ENCODE data around the gene TLR8.
"Not testable (repeated sequence)": the region's sequence is repeated elsewhere in the genome, so short reads cannot be mapped to it uniquely, and the experiment has no call there.

Gene TLR8

DNA sequence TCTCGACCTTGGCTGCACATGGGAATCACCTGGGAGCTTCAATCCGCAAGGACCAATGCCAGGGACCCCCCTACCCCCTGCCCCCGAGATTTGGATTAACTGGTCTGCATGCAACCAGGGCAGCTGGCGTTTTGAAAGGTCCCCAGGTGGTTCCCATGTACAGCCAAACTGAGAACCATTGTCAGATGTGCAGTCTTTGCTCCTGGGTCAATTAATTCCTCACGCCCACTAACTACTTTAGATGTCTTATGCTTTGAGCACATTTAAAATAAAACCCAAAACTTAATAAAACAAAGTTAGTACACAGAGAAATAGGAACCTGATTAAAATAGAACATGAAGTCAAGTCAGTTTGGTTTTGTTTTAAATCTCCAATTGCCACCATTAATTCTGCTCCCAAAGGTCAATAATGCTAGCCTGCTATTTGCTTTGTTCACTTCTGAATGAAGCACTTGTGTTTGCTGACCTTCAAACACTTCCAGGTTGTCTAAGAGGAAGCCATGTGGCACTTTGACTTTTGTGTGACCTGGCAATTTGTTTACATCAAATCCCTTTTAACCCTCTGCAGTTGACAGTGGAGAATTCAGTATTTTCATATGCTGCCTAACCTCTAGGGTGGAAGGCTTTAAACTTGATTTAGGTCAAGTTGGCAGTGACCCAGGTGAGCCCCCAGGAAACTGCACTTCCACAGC, 41.3 kb downstream of the TLR8 start:
- no peak for DNase-seq

DNA sequence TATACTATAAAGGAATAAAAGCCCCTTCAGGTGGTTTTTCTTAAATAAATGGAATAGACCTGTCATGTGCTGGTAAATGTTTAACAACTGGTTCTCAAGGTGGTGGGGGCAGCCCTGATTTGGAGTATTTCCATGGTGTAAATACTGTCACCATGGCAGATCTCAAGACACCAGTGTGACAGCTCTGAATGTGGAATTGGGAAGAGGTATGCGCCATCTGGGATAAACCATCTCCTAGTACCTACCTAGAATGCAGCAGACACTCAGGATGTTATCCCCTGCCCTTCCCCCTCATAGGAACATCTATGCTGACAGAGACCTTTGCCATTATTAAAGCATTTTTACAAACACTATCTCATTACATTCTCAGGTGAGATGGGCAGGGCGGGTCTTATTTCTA, 42.1 kb downstream of the TLR8 start:
- DNase-seq, result no peak

DNA sequence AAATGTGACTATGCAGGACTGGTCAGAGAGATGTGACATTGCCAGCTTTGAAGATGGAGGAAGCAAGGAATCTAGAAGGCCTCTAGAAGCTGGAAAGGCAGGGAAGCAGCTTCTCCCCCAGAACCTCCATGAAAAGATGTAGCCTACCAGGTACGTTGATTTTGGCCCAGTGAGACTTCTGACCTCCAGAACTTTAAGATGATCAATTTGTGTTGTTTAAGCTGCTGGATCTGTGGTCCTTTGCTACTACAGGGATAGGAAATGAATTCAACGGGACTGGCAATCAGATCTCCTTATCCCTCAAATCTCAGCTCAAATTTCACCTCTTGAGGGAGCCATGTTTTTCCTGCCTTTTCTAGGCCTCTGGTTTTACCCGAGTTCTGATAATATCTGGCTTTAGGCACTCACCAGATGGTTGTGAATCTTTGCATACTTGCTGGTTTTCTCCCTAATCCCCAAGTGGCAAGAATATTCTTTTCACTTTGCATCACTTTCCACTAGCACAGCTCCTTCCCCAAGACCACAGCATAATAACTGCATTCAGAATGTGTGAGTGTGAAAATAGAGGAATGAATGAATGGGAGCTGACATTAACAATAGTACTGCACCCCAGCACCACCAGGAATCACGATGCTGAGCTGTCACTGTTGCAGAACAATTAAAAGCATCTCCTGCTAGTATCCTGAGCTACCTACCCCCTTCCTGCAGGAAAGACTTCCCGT, 42.9 kb downstream of the TLR8 start:
- no peak for DNase-seq

DNA sequence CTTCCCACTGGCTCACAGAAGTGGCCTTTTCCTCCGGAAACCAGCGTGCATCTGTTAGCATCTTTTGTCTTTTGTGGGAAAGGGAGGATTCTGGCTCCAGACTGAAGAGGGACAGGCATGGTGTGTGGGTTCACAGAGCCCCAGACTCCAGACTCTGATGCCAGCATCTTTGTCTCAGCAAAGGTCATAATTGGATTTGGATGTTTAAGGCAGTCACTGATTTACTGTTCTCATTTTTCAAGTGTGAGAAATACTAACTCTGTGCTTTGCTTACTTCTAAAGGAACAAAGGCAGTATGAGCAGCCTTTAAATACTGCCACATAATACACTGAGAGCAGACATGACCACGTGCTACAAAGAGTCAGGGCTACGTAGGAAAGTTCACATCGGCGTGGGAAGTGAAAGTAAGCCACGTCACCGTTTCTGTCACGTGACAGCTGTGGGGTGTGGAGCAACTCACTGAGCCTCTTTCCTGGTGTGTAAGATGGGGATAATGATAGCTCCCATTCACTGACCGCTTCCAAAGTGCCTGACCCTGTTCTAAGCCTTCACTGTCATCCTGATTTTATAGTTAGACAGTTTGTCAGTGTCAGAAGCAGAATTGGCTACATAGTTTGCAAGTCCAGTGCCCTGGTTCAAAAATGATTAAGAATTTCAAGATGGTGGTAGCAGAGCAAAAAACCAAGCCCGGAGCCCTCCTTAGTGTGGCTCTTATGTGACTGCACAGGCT, 43.7 kb downstream of the TLR8 start:
- no peak for DNase-seq

DNA sequence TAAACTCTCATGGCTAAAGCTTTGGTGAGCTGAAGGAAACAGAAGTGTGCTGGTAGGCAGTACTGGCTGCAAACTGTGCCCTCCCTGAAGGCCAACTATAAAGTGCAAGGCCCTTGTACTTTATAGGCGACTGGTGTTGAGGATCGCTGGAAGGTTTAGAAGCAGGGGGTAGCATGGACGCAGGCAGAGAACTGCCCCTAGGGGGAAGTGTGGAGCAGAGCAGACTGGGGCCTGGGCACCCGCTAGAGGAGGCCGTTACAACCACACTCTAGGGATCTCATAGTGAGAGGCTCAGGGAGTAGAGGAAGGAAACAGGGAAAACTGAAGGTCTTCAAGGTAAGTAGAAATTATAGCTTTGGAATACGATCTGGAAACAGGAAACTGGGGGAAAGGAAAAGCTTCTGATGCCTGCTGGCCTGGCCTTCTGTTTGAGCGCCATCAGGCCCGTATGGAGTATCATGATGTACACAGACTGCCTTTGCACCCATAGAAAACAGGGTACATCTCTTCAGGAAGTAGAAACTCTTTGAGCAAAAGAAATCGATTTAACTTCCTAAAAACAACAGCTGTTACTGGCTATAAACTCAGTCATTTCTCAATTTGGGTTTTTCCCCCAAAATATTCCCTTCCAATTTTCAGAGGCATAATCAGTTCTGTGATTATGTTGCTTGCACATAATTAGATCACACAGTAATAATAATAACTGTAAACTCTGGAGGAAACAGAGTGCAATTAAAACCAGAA, 44.6 kb downstream of the TLR8 start:
- no peak for DNase-seq

DNA sequence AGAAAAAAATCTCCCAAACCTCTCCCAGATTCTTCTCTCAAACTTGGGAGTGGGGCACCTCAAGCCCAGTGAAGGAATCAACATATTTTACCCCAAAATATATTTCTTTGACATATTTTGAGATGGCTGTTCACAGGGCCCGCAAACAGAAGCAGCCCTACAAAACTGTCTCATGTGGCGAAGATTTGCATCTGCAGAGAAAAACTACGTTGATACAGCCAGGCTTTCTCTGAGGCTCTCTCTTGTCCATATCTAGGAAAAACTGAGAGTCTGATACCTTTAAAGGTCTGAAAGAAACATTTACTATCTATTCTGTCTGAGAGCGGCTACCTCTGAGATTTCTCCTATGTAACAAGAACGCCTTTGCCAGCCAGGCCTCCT, 45.2 kb downstream of the TLR8 start:
- no peak for DNase-seq

DNA sequence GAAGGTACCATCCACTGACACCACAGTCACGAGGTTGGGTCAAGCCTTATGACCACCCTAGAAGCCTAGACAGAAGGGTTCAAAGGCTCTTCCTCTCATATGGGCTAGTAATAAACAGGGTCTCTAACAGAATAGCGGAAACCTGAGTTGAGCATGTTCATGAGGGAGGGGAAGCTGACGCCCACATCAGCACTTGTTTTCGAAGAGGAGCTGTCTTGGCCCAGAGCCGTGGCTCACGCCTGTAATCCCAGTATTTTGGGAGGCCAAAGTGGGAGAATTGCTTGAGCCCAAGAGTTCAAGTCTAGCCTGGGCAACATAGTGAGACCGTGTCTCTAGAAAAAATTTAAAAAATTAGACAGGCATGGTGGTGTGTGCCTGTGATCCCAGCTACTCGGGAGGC, 47.0 kb downstream of the TLR8 start:
- DNase-seq, result no peak

DNA sequence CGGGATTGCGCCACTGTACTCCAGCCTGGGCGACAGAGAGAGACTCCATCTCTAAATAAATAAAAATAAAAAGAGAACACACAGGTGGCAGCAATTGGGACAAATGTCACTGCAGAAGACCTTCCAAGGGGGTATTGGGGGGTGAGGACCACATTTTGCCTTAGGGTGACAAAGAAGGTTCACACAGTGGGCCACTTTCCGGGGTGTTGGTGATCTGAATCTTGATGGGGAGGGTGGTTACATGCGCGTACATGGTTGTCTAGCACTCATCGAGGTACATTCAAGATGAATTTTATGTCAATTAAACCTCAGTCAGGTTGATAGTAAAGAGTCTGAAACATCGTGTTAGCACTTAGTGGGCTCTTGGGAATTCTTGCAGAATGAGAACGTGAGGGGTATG, 48.0 kb downstream of the TLR8 start:
- no peak for DNase-seq

DNA sequence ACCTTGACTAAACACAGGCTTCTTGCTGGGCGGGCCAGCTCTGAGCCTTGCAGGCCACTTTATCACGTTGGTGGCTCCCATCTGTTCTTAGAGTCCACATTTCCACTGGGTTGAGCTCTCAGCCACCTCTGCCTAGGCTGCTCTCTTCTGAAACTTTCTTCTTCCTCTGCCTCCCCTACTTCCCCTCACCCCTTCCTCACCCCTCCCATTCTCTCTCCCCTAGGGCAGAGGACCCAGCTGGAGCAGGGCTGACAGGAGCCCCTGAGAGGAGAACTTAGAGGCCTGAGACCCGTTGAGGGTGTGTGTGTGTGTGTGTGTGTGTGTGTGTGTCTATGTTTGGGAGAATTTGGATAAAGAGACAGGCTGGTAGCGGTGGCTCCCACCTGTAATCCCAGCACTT, 48.6 kb downstream of the TLR8 start:
- DNase-seq, result no peak

DNA sequence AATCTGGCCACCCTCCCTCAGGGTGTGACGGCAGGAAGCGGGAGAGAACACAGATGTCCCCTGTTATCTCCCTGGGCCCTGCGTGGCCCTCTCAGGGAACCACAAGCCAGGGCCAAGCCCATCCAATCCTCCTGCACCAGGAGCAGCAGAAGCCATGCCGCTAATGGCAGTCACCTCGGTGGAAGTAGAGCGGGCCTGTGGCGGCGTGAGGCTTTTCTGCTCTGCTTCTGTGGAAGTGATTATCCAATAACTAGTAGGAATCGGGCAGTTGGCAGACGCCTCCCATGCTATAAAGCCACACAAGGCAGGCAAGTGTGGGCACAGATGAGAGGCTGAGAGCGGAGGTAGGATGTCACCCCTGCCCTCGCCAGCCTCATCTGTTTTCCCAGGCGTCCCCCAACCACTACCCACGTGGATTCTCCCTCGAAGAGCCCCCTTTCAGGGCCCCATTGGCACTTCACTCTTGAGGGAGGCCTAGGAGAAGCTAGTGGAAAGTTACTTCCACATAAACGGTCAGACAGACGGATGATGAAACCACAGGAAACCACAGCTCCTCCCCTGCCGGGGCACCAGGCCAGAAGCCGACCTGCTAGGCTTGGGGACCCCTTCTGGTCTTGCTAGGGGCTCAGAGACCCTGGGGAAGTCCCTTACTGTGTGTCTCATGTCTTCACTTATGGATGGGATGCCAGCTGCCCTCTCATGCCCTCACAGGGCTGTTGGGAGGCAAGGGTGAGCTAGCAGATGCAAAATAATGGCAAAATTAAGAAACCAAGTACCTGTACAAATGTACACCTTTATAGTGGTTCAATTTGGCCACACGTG, 49.7 kb downstream of the TLR8 start:
- DNase-seq, result no peak

DNA sequence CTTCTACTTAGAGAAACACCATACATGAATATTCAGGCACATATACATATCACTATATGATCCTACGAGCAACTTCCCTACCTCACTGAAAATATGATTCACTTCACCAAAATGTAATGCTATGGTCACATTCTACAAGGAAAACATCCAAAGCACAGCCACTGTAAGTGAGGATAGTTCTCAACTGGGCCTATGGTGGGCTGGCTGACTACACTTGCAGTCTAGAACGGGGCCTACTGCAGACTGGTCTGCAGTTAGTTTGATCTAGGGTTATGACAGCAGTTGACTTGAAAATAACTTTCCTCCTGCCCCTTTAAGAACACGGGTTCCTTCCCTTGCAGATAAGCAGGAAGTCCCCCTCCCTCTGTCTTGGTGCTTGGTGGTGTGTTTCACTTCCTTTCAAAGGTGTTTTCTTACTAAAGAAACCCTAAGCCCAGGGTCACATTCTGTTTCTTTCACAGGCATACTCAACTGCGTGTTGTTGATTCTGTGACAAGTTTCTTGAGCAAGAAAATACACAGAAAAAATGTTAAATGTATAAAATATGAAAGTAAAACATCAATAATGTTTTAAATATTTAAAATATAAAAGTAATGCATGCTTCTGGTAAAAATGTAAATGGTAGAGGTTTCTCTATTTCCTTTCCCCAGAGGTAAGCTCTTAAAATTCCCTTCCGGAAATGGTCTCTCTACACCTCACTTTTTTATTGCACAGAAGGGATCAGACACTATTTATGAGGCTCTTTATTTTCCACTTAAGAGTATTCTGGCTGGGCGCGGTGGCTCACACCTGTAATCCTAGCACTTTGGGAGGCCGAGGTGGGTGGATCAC, 50.5 kb downstream of the TLR8 start:
- no peak for DNase-seq

DNA sequence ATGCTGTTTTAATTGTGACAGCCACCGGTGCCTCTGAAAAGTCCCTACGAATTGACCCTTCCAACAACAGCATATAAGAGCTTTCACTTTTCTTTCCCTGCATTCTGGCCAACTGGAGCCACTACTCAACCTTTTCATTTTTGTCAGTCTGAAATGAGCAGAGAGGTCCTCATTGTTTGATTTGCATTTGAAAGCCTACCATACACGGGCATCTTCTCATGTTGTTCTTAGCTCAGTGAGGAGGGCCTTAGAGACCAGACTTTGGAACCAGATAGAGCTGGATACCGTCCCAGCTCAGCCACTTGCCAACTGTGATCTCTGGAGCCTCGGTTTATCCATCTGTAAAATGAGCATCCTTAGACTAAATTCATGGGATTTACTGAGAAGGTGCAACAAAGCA, 51.6 kb downstream of the TLR8 start:
- no peak for DNase-seq

DNA sequence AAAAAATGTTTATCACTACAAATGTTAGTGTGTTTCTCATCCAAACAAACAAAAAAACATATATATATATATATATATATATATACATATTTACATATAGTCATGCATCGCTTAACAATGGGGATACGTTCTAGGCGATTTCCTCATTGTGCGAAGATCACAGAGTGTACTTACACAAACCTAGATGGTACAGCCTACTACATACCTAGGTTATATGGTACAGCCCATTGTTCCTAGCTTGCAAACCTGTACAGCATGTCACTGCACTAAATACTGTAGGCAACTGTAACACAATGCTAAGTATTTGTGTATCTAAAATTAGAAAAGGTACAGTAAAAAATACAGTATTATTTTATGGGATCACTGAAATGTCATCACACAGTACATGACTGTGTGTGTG, 52.0 kb downstream of the TLR8 start:
- DNase-seq, result no peak

DNA sequence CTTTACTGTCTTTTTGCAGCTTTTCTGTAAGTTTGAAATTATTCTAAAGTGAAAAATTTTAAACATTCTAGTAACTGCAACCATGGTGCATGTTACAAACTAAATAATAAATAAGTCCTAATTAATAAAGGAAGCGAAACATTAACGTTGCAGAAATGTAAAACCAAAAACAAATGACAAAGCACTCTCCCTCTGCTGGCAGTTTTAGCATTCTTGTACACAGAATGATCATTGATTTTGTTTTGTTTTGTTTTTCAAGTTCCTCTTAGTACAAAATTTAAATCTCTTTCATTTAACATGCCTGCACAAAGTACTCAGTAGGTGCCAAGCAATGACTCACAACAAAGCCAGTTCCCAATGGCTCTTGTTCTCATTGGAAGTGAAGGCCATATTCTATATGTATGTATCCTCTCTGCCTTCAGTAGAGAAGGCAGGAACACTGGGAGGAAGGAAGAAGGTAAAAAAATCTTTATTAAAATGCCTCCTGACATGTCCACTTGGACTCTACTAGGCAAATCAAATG, 54.8 kb downstream of the TLR8 start:
- no peak for DNase-seq

DNA sequence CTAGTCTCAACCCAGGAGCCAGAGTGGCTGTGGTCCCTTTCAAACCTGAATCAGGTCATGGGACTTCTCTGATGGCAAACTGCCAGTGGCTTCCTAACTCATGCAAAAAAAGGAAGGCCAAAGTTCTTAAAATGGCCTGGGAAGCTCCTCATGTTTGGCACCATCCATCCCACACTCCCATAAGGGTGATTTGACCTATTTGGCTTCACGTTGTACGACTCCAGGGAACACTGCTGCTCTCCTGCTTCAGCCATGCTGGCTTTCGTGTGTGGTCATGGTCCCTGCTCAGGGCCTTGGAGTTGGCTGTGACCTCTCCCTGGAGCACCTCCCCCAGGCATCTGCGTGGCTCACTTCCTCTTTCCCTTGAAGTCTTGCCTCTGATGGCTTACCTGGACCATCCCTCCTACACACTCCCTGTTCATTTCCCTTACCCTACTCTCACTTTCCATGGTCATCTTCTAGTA, 55.7 kb downstream of the TLR8 start:
- no peak for DNase-seq

DNA sequence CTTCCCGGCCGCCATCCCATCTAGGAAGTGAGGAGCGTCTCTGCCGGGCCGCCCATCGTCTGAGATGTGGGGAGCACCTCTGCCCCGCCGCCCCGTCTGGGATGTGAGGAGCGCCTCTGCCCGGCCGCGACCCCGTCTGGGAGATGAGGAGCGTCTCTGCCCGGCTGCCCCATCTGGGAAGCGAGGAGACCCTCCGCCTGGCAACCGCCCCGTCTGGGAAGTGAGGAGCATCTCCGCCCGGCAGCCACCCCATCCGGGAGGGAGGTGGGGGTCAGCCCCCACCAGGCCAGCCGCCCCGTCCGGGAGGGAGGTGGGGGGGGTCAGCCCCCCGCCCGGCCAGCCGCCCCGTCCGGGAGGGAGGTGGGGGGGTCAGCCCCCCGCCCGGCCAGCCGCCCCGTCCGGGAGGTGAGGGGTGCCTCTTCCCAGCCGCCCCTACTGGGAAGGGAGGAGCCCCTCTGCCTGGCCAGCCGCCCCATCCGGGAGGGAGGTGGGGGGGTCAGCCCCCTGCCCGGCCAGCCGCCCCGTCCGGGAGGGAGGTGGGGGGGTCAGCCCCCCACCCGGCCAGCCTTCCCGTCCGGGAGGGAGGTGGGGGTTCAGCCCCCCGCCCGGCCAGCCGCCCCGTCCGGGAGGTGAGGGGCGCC, 56.9 kb downstream of the TLR8 start:
- not testable (repeated sequence) for DNase-seq

DNA sequence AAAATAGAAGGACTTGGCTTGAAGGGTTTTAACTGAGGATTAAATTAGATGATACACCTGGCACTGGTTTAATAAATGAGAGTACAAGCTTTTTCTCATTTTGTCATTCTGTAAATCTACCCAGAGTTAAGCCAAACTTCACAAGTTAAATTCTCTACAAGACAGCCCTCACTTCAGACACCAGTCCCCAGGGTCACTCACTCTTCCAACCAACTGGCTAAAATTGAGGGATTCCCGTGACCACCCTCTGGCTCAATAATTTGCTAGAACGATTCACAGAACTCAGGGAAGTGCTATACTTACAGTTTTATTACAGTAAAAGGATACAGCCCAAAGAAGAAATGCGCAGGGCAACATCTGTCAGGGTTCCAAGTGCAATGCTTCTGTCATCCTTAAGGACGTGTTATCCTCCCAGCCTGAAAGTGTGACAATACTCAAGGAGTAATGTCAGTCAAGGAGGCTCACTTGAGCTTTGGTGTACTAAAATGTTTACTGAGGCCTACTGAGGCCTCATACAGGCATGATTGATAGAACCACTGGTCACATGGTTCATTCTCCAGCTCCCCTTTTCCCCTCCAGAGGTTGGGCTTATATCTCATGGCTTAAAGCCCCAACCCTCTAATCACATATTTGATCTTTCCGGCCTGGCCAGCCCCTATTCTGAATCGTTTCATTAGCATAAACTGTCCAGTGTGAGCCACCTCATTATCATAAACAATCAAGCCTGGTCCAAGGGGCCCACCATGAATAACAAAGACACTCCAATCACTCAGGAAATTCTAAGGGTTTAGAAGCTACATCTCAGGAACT, 58.9 kb downstream of the TLR8 start:
- DNase-seq, result no peak

DNA sequence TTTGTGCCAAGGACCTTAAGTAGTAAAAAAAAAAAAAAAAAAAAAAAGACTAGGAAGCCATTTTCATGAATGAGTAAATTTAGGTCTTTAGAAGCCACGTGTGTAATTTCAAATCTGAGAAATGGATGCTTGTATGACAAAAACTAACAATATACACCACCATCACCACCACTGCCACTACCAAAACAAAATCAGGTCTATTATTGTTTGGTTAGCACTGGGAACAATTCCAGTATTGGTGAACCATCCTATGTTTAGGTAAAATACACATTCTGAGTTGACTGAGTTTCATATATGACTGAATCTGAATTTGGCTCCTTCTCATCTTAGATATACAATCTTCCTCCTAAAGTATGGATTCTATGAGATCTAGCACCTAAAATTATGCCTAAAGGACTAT, 59.7 kb downstream of the TLR8 start:
- DNase-seq, result no peak

DNA sequence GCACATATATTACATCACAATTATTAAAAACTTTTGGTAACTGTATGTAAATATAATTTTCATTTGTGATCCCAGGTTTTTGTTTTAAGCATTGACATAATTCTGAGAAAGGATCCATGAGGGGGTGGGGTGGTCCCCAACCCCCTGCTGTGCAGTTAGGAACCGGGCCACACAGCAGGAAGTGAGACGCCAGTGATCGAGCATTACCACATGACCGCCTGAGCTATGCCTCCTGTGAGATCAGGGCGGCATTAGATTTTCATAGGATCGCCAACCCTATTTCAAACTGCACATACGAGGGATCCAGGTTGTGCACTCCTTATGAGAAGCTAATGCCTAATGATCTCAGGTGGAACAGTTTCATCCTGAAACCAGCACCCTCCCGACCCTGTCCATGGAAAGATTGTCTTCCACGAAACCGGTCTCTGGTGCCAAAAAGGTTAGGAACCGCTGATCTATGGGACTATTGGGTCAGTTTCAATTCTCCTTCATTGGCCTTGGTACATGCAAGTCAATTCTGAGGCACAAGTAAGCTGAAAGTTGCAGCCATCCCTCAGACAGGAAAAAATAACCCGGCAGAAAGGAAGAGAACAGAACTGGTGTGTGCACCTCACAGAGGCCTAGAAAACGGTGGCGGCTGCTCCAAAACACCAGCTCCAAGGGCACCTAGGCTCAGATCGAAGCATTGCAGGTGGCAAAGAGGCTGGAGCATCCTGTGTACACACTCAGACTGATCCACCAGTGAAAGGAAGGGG, 61.5 kb downstream of the TLR8 start:
- no peak for DNase-seq
